AG09309 (cell line): Measurements from ENCODE around the gene ZNF417.
"Not testable (repeated sequence)": the region's sequence is repeated elsewhere in the genome, so short reads cannot be mapped to it uniquely, and the experiment has no call there.

Source experiments
- DNase-seq: peaks from one replicate; pipeline ENCODE4 v3.0.0-alpha.2; 2010; ENCODE audit warnings: low read depth
- H3K4me3 ChIP-seq: 2 replicates; pipeline ENCODE4 v1.5.1; 2011; ENCODE audit warnings: mild to moderate bottlenecking, low read depth, low read length, moderate library complexity; ENCODE audit not compliant: control insufficient read depth
- CTCF ChIP-seq: IDR thresholded peaks from 2 replicates; pipeline ENCODE4 v1.5.1; 2011; ENCODE audit warnings: mild to moderate bottlenecking, low read depth, low read length, inconsistent platforms; ENCODE audit not compliant: insufficient read depth, control insufficient read depth; ENCODE audit errors: missing control alignments

Gene ZNF417

DNA sequence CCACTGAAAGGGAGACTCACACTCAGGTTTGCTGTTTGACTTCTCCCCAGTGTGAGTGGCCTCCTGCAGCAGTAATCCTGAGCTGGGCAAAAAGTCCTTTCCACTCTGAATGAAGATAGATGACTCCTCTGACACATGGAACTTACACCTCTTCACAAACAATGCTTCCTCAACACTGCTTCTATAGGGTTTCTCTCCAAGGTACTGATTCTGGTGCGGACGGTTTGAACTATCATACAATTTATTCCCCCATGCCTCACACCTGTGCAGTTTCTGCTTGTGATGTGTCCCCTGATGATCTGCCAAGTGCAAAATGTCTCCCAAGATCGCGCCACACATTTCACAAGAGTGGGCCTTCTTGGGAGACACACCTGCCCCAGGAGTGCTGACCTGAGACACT is 11.2 kb upstream of the ZNF417 start:
- DNase-seq, result no peak
- no peak for TF ChIP-seq CTCF

DNA sequence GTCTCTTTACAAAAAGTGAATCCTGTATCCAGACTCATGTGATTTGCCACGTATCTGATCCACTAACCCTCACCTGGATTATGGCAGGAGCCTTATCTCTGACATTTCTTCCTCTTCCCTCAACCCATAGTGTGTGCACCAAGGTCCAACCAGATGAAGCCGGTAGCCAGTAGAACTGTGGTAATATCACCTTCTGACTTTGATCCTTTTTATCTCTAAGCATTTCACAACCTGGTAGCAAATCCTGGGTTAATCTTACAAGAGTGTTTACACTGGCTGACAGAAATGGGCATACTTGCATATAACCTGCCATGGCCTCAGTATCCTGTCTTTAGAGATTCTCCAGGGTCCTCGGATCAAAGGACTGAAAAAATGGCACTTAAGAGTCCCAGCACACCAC is 1.9 kb downstream of the ZNF417 start:
- TF ChIP-seq CTCF, result no peak
- no peak for DNase-seq
- no peak overlapping the region for H3K4me3 ChIP-seq

More for the DNA sequence above, 11.2 kb upstream of the ZNF417 start:
- H3K4me3 ChIP-seq, result no peak overlapping the region

DNA sequence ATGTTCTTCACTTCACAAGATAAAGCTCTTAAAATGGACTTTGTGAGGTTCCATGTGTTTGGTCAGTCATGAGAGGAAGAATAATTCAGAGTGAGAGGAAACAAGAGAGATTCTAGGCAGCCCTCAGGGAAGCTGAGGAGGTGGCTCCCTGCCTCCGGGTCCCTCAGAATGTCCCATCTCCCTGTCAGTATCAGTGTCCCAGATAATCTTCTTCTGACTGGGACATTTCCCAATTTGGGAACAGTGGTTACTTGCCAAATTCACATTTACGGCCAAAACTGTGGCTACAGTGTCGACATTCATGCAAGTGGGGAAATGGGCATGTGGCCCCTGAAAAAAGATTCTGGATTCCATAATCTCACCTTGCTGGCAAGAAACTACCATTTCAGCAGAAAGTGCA is 9.0 kb downstream of the ZNF417 start:
- no peak for TF ChIP-seq CTCF
- no peak overlapping the region for H3K4me3 ChIP-seq
- no peak for DNase-seq

DNA sequence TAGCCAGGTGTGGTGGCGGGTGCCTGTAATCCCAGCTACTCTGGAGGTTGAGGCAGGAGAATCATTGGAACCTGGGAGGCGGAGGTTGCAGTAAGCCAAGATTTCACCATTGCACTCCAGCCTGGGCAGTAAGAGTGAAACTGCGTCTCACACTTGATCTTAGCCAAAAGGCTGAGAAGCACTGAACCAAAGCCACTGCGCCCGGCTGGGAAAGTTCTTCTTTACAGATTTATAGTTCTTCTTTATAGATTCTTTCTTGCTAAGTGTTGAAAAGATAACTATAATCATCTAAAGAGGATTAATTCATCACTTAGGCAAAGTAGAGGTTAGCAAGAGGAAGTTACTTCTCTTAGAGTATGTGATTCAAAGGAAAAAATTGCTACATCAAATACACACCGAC is 11.1 kb downstream of the ZNF417 start:
- DNase-seq, result no peak
- H3K4me3 ChIP-seq, result no peak overlapping the region
- no peak for TF ChIP-seq CTCF

- TF ChIP-seq CTCF, result no peak
- no peak overlapping the region for H3K4me3 ChIP-seq
- DNase-seq, result no peak
Observed at GRCh38 chr19:57903618-57904184, 12.7 kb downstream of the ZNF417 start.

- no peak for TF ChIP-seq CTCF
Observed at GRCh38 chr19:57900311-57900710, 16.1 kb downstream of the ZNF417 start.

DNA sequence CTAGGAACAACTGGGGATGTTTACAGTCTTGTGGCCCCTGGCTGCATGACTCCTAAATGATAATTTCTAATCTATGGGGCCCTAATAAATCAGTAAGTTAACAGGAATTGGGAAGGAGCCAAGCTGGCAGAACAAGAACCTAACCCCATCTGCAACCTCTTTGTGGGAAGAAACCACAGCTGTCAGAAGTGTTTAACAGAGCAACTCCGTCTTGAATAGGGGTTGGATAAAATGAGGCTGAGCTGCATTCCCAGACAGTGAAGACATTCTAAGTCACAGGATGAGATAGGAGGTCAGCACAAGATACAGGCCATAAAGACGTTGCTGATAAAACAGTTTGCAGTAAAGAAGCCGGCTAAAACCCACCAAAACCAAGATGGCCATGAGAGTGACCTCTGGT is 25.7 kb downstream of the ZNF417 start:
- H3K4me3 ChIP-seq, result not testable (repeated sequence)
- peak; percentile 24 for DNase-seq

More at GRCh38 chr19:57900311-57900710, 16.1 kb downstream of the ZNF417 start:
- no peak for DNase-seq
- no peak overlapping the region for H3K4me3 ChIP-seq
